Neural progenitor cell (in vitro differentiated cells): ENCODE data around the gene ANXA10. TPM values are rescaled to one million over a fixed set of nuclear protein-coding genes. Genes with fewer than 3 reads are reported as not detected.
A peak's percentile ranks its signal among the peaks of the same experiment; 100 is the strongest.

ENCODE experiments used
- DNase-seq: peaks from one replicate; pipeline ENCODE4 v3.0.0-alpha.2; 2016; ENCODE audit warnings: low spot score
- H2AFZ ChIP-seq: fragments of 200-600 bp; sonication (generic); replicated peaks from 2 replicates; pipeline ENCODE4 v1.6.1; 2016; ENCODE audit warnings: antibody characterized with exemption
- H3F3A ChIP-seq: fragments of 200-600 bp; sonication (generic); 2 replicates; pipeline ENCODE4 v1.6.1; 2016; ENCODE audit warnings: antibody characterized with exemption, low read depth
- H3K27ac ChIP-seq: fragments of 200-600 bp; sonication (generic); 2 replicates; pipeline ENCODE4 v1.5.1; 2016; ENCODE audit warnings: mild to moderate bottlenecking
- H3K27me3 ChIP-seq: fragments of 200-600 bp; sonication (generic); 2 replicates; pipeline ENCODE4 v1.6.1; 2016; ENCODE audit warnings: mild to moderate bottlenecking, moderate library complexity
- H3K36me3 ChIP-seq: fragments of 200-600 bp; sonication (generic); 2 replicates; pipeline ENCODE4 v1.5.1; 2016
- H3K4me1 ChIP-seq: fragments of 200-600 bp; sonication (generic); 2 replicates; pipeline ENCODE4 v1.6.1; 2016; ENCODE audit warnings: mixed run types
- H3K4me2 ChIP-seq: fragments of 200-600 bp; sonication (generic); 2 replicates; pipeline ENCODE4 v1.6.1; 2016
- H3K4me3 ChIP-seq: fragments of 200-600 bp; sonication (generic); 2 replicates; pipeline ENCODE4 v1.5.1; 2016
- H3K79me2 ChIP-seq: fragments of 200-600 bp; sonication (generic); 2 replicates; pipeline ENCODE4 v1.6.1; 2016; ENCODE audit warnings: low read depth
- H3K9ac ChIP-seq: fragments of 200-600 bp; sonication (generic); 2 replicates; pipeline ENCODE4 v1.6.1; 2016
- H3K9me3 ChIP-seq: fragments of 200-600 bp; sonication (generic); 2 replicates; pipeline ENCODE4 v1.5.1; 2016; ENCODE audit warnings: low read depth
- H4K20me1 ChIP-seq: fragments of 200-600 bp; sonication (generic); 2 replicates; pipeline ENCODE4 v1.6.1; 2016; ENCODE audit warnings: low read depth
- H3K27ac Mint-ChIP-seq: 3 replicates; pipeline ENCODE4 v1.8.0; 2021; ENCODE audit warnings: mixed read lengths
- H3K27me3 Mint-ChIP-seq: 2 replicates; pipeline ENCODE4 v1.8.0; 2022; ENCODE audit warnings: low read depth, mild to moderate bottlenecking, inconsistent platforms, moderate library complexity, mixed read lengths; ENCODE audit not compliant: insufficient read depth
- H3K36me3 Mint-ChIP-seq: 3 replicates; pipeline ENCODE4 v1.8.0; 2021; ENCODE audit warnings: mixed read lengths
- H3K4me1 Mint-ChIP-seq: 3 replicates; pipeline ENCODE4 v1.8.0; 2021; ENCODE audit warnings: mixed read lengths
- H3K4me3 Mint-ChIP-seq: 3 replicates; pipeline ENCODE4 v1.8.0; 2021; ENCODE audit warnings: mild to moderate bottlenecking, moderate library complexity, mixed read lengths
- H3K9me3 Mint-ChIP-seq: 3 replicates; pipeline ENCODE4 v1.8.0; 2020; ENCODE audit warnings: mixed read lengths
- EZH2 ChIP-seq: fragments of 200-600 bp; sonication (generic); IDR thresholded peaks from 2 replicates; pipeline ENCODE4 v1.6.1; 2017; ENCODE audit warnings: antibody characterized with exemption, mild to moderate bottlenecking, moderate library complexity
- EZH2phosphoT487 ChIP-seq: fragments of 200-600 bp; sonication (generic); IDR thresholded peaks from 2 replicates; pipeline ENCODE4 v1.6.1; 2017; ENCODE audit warnings: antibody characterized with exemption
- total RNA-seq: library from RNA; depleted of rRNA; stranded (reverse); fragments of >200 nt; gene quantifications from 2 replicates; pipeline ENCODE4 v1.2.3, GENCODE V29; 2015; ENCODE audit warnings: low replicate concordance
- TF ChIP-seq, protein P1 (sequence below): fragments of 200-600 bp; sonication (generic); IDR thresholded peaks from 2 replicates; pipeline ENCODE4 v1.5.1; 2017; ENCODE audit warnings: antibody characterized with exemption, mild to moderate bottlenecking

ANXA10 gene
- total RNA-seq, 1 donor from 2014 or later, result not detected

DNA sequence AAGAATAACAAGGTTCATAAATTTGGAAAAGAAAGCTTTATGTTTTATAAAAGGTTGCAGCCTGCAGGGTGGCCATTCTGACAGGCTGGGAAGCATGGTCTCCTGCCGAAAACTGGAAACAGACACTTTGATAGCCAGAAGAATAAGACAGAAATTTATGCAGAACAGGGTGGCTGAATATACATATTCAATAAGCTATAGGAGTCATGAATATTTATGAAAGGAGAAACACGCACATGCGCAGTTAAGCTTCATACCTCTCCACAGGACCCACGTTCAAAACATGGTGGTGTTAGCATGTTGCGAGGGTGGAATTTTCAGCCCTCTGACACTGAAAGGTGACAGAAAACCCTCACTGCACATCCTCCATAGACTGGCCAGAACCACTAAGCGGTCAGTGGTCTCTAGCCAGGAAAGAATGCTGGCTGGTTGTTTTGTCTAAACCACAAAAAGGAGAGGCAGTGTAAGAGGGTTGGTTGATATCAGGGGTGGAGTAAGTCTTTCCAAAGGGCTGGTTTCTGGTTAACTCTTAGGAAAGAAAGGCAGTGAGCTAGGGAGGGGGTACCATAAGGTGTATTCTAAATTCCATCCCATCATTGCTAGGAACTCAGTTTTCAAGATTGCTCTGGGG is 58.2 kb downstream of the ANXA10 start:
- H3K27me3 Mint-ChIP-seq, result peaks cover 5% of the 10 kb centered on the region
- Histone ChIP-seq H3K9me3 (no peaks in the 10 kb centered on the region), H3K36me3 (no peaks in the 10 kb centered on the region), H2AFZ (peak overlapping the region; percentile 30), H3K9ac (no peak overlapping the region), H3K4me3 (no peak overlapping the region), H3F3A (peaks cover 7% of the 10 kb centered on the region), H3K27ac (no peak overlapping the region), H3K4me2 (peak overlapping the region; percentile 47), H4K20me1 (no peaks in the 10 kb centered on the region), H3K27me3 (no peaks in the 10 kb centered on the region), H3K79me2 (no peaks in the 10 kb centered on the region), H3K4me1 (peaks cover 17% of the 10 kb centered on the region)
- no peaks in the 10 kb centered on the region for H3K9me3 Mint-ChIP-seq
- H3K4me1 Mint-ChIP-seq, result peaks cover 17% of the 10 kb centered on the region
- no peaks in the 10 kb centered on the region for H3K36me3 Mint-ChIP-seq
- DNase-seq, result peak; percentile 44
- H3K4me3 Mint-ChIP-seq, result no peak overlapping the region
- H3K27ac Mint-ChIP-seq, result no peak overlapping the region
- TF ChIP-seq, protein P1, sequence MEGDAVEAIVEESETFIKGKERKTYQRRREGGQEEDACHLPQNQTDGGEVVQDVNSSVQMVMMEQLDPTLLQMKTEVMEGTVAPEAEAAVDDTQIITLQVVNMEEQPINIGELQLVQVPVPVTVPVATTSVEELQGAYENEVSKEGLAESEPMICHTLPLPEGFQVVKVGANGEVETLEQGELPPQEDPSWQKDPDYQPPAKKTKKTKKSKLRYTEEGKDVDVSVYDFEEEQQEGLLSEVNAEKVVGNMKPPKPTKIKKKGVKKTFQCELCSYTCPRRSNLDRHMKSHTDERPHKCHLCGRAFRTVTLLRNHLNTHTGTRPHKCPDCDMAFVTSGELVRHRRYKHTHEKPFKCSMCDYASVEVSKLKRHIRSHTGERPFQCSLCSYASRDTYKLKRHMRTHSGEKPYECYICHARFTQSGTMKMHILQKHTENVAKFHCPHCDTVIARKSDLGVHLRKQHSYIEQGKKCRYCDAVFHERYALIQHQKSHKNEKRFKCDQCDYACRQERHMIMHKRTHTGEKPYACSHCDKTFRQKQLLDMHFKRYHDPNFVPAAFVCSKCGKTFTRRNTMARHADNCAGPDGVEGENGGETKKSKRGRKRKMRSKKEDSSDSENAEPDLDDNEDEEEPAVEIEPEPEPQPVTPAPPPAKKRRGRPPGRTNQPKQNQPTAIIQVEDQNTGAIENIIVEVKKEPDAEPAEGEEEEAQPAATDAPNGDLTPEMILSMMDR, result no peak
- TF ChIP-seq EZH2phosphoT487 (no peak), EZH2 (no peak)

DNA sequence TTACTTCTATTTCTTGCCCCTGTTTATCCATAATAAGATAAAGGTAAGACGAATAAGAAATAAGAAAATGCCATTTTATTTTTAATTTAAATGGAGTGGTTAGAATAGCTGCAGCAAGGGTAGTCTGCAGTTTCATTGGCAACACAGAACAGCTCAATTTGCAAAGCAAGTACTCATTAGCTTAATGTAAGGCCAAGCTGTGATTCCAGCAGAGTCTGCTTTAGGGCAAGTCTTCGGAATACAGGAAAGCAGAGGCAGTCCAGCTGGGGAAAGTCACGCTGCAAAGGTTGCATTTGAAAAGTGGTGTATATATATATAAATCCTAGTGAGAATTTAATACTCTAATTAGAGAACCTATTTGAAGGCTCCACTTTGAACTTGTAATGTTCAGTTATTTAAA is 59.0 kb downstream of the ANXA10 start:
- peak overlapping the region; percentile 47 for H3K4me2 ChIP-seq

DNA sequence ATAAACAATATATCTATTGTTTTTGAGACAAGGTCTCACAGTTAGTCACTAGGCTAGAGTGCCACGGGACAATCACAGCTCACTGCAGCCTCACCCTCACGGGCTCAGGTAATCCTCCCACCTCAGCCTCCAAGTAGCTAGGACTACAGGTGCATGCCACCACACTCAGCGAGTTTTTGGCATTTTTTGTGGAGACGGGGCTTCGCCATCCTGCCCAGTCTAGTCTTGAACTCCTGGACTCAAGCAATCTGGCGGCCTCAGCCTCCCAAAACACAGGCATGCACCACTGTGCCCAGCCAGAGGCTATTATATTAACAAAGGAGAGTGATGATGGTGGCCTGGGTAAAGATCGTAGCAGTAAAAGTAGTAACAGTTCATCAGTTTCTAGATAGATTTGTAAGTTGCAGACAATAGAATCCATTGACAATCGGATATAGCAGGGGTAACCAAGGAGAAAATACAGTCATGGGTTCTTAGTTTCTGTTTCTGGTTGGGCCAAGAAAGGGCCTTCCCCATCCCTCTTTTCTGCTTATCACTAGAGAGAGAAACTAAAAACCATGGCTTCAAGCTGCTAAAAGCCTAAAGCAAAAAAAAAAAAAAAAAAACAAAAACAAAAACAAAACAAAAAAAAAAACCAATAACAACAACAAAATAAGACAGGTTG is 60.6 kb downstream of the ANXA10 start:
- no peaks in the 10 kb centered on the region for H3K27me3 ChIP-seq
- Mint-ChIP-seq H3K4me3 (no peak overlapping the region), H3K27me3 (peaks cover 5% of the 10 kb centered on the region), H3K9me3 (no peaks in the 10 kb centered on the region), H3K36me3 (no peaks in the 10 kb centered on the region), H3K27ac (no peak overlapping the region), H3K4me1 (peaks cover 17% of the 10 kb centered on the region)
- peaks cover 7% of the 10 kb centered on the region for H3F3A ChIP-seq
- H3K4me2 ChIP-seq, result no peak overlapping the region
- no peaks in the 10 kb centered on the region for H4K20me1 ChIP-seq
- no peak overlapping the region for H3K4me3 ChIP-seq
- H3K4me1 ChIP-seq, result peaks cover 17% of the 10 kb centered on the region
- H3K9ac ChIP-seq, result no peak overlapping the region
- H3K9me3 ChIP-seq, result no peaks in the 10 kb centered on the region
- no peaks in the 10 kb centered on the region for H3K36me3 ChIP-seq
- no peak overlapping the region for H2AFZ ChIP-seq
- TF ChIP-seq, protein P1, result no peak
- TF ChIP-seq EZH2phosphoT487 (no peak), EZH2 (no peak)
- no peaks in the 10 kb centered on the region for H3K79me2 ChIP-seq
- no peak overlapping the region for H3K27ac ChIP-seq
- no peak for DNase-seq

More for the DNA sequence above, 59.0 kb downstream of the ANXA10 start:
- TF ChIP-seq, protein P1, result no peak
- TF ChIP-seq EZH2 (no peak), EZH2phosphoT487 (no peak)
- H3K27me3 ChIP-seq, result no peaks in the 10 kb centered on the region
- no peak overlapping the region for H3K9ac ChIP-seq
- Mint-ChIP-seq H3K36me3 (no peaks in the 10 kb centered on the region), H3K4me3 (no peak overlapping the region), H3K27me3 (peaks cover 5% of the 10 kb centered on the region), H3K27ac (no peak overlapping the region), H3K4me1 (peaks cover 17% of the 10 kb centered on the region), H3K9me3 (no peaks in the 10 kb centered on the region)
- H3K4me1 ChIP-seq, result peaks cover 17% of the 10 kb centered on the region
- no peak overlapping the region for H3K27ac ChIP-seq
- H3K79me2 ChIP-seq, result no peaks in the 10 kb centered on the region
- H3K36me3 ChIP-seq, result no peaks in the 10 kb centered on the region
- no peak overlapping the region for H2AFZ ChIP-seq
- DNase-seq, result no peak
- no peaks in the 10 kb centered on the region for H4K20me1 ChIP-seq
- H3K4me3 ChIP-seq, result no peak overlapping the region
- H3F3A ChIP-seq, result peaks cover 7% of the 10 kb centered on the region
- H3K9me3 ChIP-seq, result no peaks in the 10 kb centered on the region
